Measurements from ENCODE around the gene CST4. TPM values are rescaled to one million over a fixed set of nuclear protein-coding genes. Genes with fewer than 3 reads are reported as not detected.
A peak's percentile ranks its signal among the peaks of the same experiment; 100 is the strongest.
"Not testable (repeated sequence)": the region's sequence is repeated elsewhere in the genome, so short reads cannot be mapped to it uniquely, and the experiment has no call there.

Gene CST4
- not detected for total RNA-seq

GRCh38 chr20:23688684-23689398 lies at the start of gene CST4:
CST4 (minus strand) TSS chr20:23689038; CDS start chr20:23688969, 69 bp downstream.
- ATAC-seq, POLR2A ChIA-PET: not testable (repeated sequence)

GRCh38 chr20:23735391-23735790 lies 46.6 kb upstream of the CST4 start:
- peaks cover 20% of the 10 kb centered on the region for H3K27me3 Mint-ChIP-seq (ENCODE audit: low read depth)
- H3K36me3 Mint-ChIP-seq (ENCODE audit: low read depth); H3K4me3 Mint-ChIP-seq; H3K27ac Mint-ChIP-seq; DNase-seq; ATAC-seq; POLR2A ChIA-PET; CTCF ChIA-PET; H3K4me1 Mint-ChIP-seq (ENCODE audit: low read depth); H3K9me3 Mint-ChIP-seq (ENCODE audit: insufficient read depth): not testable (repeated sequence)

More at GRCh38 chr20:23688684-23689398, at the start of gene CST4:
- CTCF ChIA-PET; H3K27ac Mint-ChIP-seq; DNase-seq; H3K27me3 Mint-ChIP-seq (ENCODE audit: low read depth); H3K36me3 Mint-ChIP-seq (ENCODE audit: low read depth); H3K4me1 Mint-ChIP-seq (ENCODE audit: low read depth); H3K4me3 Mint-ChIP-seq; H3K9me3 Mint-ChIP-seq (ENCODE audit: insufficient read depth): not testable (repeated sequence)

- H3K36me3 Mint-ChIP-seq (ENCODE audit: low read depth); H3K4me1 Mint-ChIP-seq (ENCODE audit: low read depth); CTCF ChIA-PET; H3K9me3 Mint-ChIP-seq (ENCODE audit: insufficient read depth); POLR2A ChIA-PET; ATAC-seq; DNase-seq; H3K4me3 Mint-ChIP-seq; H3K27ac Mint-ChIP-seq: not testable (repeated sequence)
- H3K27me3 Mint-ChIP-seq (ENCODE audit: low read depth): peaks cover 20% of the 10 kb centered on the region
These were observed 46.1 kb upstream of the CST4 start for GRCh38 chr20:23734949-23735348.

GRCh38 chr20:23734440-23734839 lies 45.6 kb upstream of the CST4 start:
- H3K9me3 Mint-ChIP-seq (ENCODE audit: insufficient read depth); ATAC-seq; H3K27ac Mint-ChIP-seq; POLR2A ChIA-PET; H3K4me1 Mint-ChIP-seq (ENCODE audit: low read depth); H3K36me3 Mint-ChIP-seq (ENCODE audit: low read depth); DNase-seq; CTCF ChIA-PET; H3K4me3 Mint-ChIP-seq: not testable (repeated sequence)
- H3K27me3 Mint-ChIP-seq (ENCODE audit: low read depth): peaks cover 20% of the 10 kb centered on the region

GRCh38 chr20:23727016-23727415 lies 38.2 kb upstream of the CST4 start:
- no peak overlapping the region for H3K27ac Mint-ChIP-seq
- DNase-seq: no peak
- H3K36me3 Mint-ChIP-seq (ENCODE audit: low read depth): no peaks in the 10 kb centered on the region
- H3K27me3 Mint-ChIP-seq (ENCODE audit: low read depth): peaks cover 7% of the 10 kb centered on the region
- ATAC-seq: no peak
- H3K9me3 Mint-ChIP-seq (ENCODE audit: insufficient read depth): no peaks in the 10 kb centered on the region
- POLR2A ChIA-PET: no interaction called here
- CTCF ChIA-PET: no interaction called here
- H3K4me3 Mint-ChIP-seq: no peak overlapping the region
- no peaks in the 10 kb centered on the region for H3K4me1 Mint-ChIP-seq (ENCODE audit: low read depth)

GRCh38 chr20:23725102-23725501 lies 36.3 kb upstream of the CST4 start:
- H3K27me3 Mint-ChIP-seq (ENCODE audit: low read depth): peaks cover 3% of the 10 kb centered on the region
- H3K36me3 Mint-ChIP-seq (ENCODE audit: low read depth): no peaks in the 10 kb centered on the region
- ChIA-PET POLR2A (no interaction called here), CTCF (no interaction called here)
- ATAC-seq: no peak
- DNase-seq: no peak
- H3K27ac Mint-ChIP-seq: no peak overlapping the region
- no peak overlapping the region for H3K4me3 Mint-ChIP-seq
- H3K4me1 Mint-ChIP-seq (ENCODE audit: low read depth): no peaks in the 10 kb centered on the region
- H3K9me3 Mint-ChIP-seq (ENCODE audit: insufficient read depth): no peaks in the 10 kb centered on the region

GRCh38 chr20:23723659-23724307 lies 34.9 kb upstream of the CST4 start:
- H3K27me3 Mint-ChIP-seq (ENCODE audit: low read depth); H3K36me3 Mint-ChIP-seq (ENCODE audit: low read depth); H3K4me3 Mint-ChIP-seq; H3K4me1 Mint-ChIP-seq (ENCODE audit: low read depth); H3K27ac Mint-ChIP-seq; POLR2A ChIA-PET; H3K9me3 Mint-ChIP-seq (ENCODE audit: insufficient read depth); CTCF ChIA-PET; ATAC-seq: not testable (repeated sequence)
- DNase-seq: peak; percentile 40

- H3K27me3 Mint-ChIP-seq (ENCODE audit: low read depth); H3K27ac Mint-ChIP-seq; ATAC-seq; H3K4me3 Mint-ChIP-seq; DNase-seq; CTCF ChIA-PET; POLR2A ChIA-PET; H3K36me3 Mint-ChIP-seq (ENCODE audit: low read depth); H3K9me3 Mint-ChIP-seq (ENCODE audit: insufficient read depth); H3K4me1 Mint-ChIP-seq (ENCODE audit: low read depth): not testable (repeated sequence)
These were observed 34.0 kb upstream of the CST4 start for GRCh38 chr20:23722851-23723250.

GRCh38 chr20:23721962-23722361 lies 33.1 kb upstream of the CST4 start:
- Mint-ChIP-seq H3K4me3 (no peak overlapping the region), H3K36me3 (ENCODE audit: low read depth) (no peaks in the 10 kb centered on the region), H3K9me3 (ENCODE audit: insufficient read depth) (no peaks in the 10 kb centered on the region), H3K27me3 (ENCODE audit: low read depth) (no peaks in the 10 kb centered on the region), H3K27ac (no peak overlapping the region), H3K4me1 (ENCODE audit: low read depth) (no peaks in the 10 kb centered on the region)
- ATAC-seq (no peak), DNase-seq (no peak)
- CTCF ChIA-PET: no interaction called here
- POLR2A ChIA-PET: no interaction called here

- H3K9me3 Mint-ChIP-seq (ENCODE audit: insufficient read depth); POLR2A ChIA-PET; ATAC-seq; DNase-seq; H3K4me3 Mint-ChIP-seq; H3K27ac Mint-ChIP-seq; H3K36me3 Mint-ChIP-seq (ENCODE audit: low read depth); H3K4me1 Mint-ChIP-seq (ENCODE audit: low read depth); H3K27me3 Mint-ChIP-seq (ENCODE audit: low read depth); CTCF ChIA-PET: not testable (repeated sequence)
These were observed 30.5 kb upstream of the CST4 start for GRCh38 chr20:23719351-23719750.

GRCh38 chr20:23711778-23712177 lies 22.9 kb upstream of the CST4 start:
- ATAC-seq; H3K9me3 Mint-ChIP-seq (ENCODE audit: insufficient read depth); H3K27ac Mint-ChIP-seq; H3K4me1 Mint-ChIP-seq (ENCODE audit: low read depth); DNase-seq; POLR2A ChIA-PET; H3K27me3 Mint-ChIP-seq (ENCODE audit: low read depth); H3K4me3 Mint-ChIP-seq; H3K36me3 Mint-ChIP-seq (ENCODE audit: low read depth); CTCF ChIA-PET: not testable (repeated sequence)

- Mint-ChIP-seq H3K4me1 (ENCODE audit: low read depth) (no peaks in the 10 kb centered on the region), H3K36me3 (ENCODE audit: low read depth) (no peaks in the 10 kb centered on the region), H3K9me3 (ENCODE audit: insufficient read depth) (no peaks in the 10 kb centered on the region), H3K4me3 (no peak overlapping the region), H3K27ac (no peak overlapping the region), H3K27me3 (ENCODE audit: low read depth) (peaks cover 3% of the 10 kb centered on the region)
- CTCF ChIA-PET: no interaction called here
- POLR2A ChIA-PET: no interaction called here
- DNase-seq (no peak), ATAC-seq (no peak)
These were observed 21.9 kb upstream of the CST4 start for GRCh38 chr20:23710771-23711170.

GRCh38 chr20:23705895-23706294 lies 17.1 kb upstream of the CST4 start:
- H3K4me1 Mint-ChIP-seq (ENCODE audit: low read depth): no peaks in the 10 kb centered on the region
- DNase-seq: no peak
- no peak overlapping the region for H3K4me3 Mint-ChIP-seq
- no peak for ATAC-seq
- no peaks in the 10 kb centered on the region for H3K9me3 Mint-ChIP-seq (ENCODE audit: insufficient read depth)
- no peak overlapping the region for H3K27ac Mint-ChIP-seq
- ChIA-PET POLR2A (no interaction called here), CTCF (no interaction called here)
- H3K27me3 Mint-ChIP-seq (ENCODE audit: low read depth): peaks cover 9% of the 10 kb centered on the region
- H3K36me3 Mint-ChIP-seq (ENCODE audit: low read depth): no peaks in the 10 kb centered on the region

All from activated CD8-positive, alpha-beta T cell treated with anti-CD3 and anti-CD28 coated beads, Interleukin-2, amount 10 ng/mL, durations not matched to agents 7 days and 5 days (primary cell).